ENCODE results near the gene KIF16B. TPM values are rescaled to one million over a fixed set of nuclear protein-coding genes. Genes with fewer than 3 reads are reported as not detected.

Gene KIF16B
- total and polyA plus RNA-seq, 2 experiments from 2014 or later, result 6.5 to 11.1 TPM

GRCh38 chr20:16293590-16293989 is 279.7 kb downstream of the KIF16B start (continued):
- no peak for TF ChIP-seq CTCF (conservative IDR thresholded peaks at IDR 0.05; ENCODE audit: low read depth in 2 of 2)

- no peak for DNase-seq (ENCODE audit: low spot score)
- H3K27me3 ChIP-seq (ENCODE audit: insufficient read depth), result no peaks in the 10 kb centered on the region
- no peak overlapping the region for H3K27ac Mint-ChIP-seq
- peaks cover 14% of the 10 kb centered on the region for H3K4me1 Mint-ChIP-seq
- H3K4me2 ChIP-seq, result no peak overlapping the region
- ATAC-seq, result no peak
- H3K27me3 Mint-ChIP-seq (ENCODE audit: insufficient read depth, low read depth, poor library complexity), result no peaks in the 10 kb centered on the region
- H3K36me3 ChIP-seq (ENCODE audit: insufficient read depth), result 0 out of 2 replicates have a peak, but pooled peaks cover 4% of the 10 kb centered on the region
- H3K9me2 ChIP-seq (ENCODE audit: insufficient read depth), result 0 out of 2 replicates have a peak, but pooled peaks cover 3% of the 10 kb centered on the region
- H3K4me3 Mint-ChIP-seq, result no peak overlapping the region
- H3K79me2 ChIP-seq (replicated peaks; ENCODE audit: insufficient read depth), result no peaks in the 10 kb centered on the region
- peaks cover 3% of the 10 kb centered on the region; the same call in 1 of the 3 replicates for H3K36me3 Mint-ChIP-seq (ENCODE audit: low read depth)
- no peaks in the 10 kb centered on the region for H3F3A ChIP-seq (replicated peaks; ENCODE audit: low read depth)
- H3K9me3 Mint-ChIP-seq, result no peaks in the 10 kb centered on the region; the same call in 2 of the 3 replicates
- no peak overlapping the region for H3K4me3 ChIP-seq
- H3K27ac ChIP-seq (ENCODE audit: low read depth), result no peak overlapping the region
- H4K20me1 ChIP-seq (replicated peaks; ENCODE audit: insufficient read depth), result no peaks in the 10 kb centered on the region
- H3K4me1 ChIP-seq (ENCODE audit: insufficient read depth), result peaks cover 14% of the 10 kb centered on the region
- H2AFZ ChIP-seq, result no peak overlapping the region
- TF ChIP-seq ZNF331 (CRISPR knock-in tag; IDR thresholded peaks at IDR 0.05; ENCODE audit: low read depth) (no peak), CTCF (conservative IDR thresholded peaks at IDR 0.05; ENCODE audit: low read depth in 2 of 2) (no peak), JUNB (IDR thresholded peaks at IDR 0.05; ENCODE audit: unreplicated experiment) (no peak), CREB1 (CRISPR knock-in tag; IDR thresholded peaks at IDR 0.05; ENCODE audit: low read depth) (no peak), REST (IDR thresholded peaks at IDR 0.05; ENCODE audit: unreplicated experiment) (no peak), STAT1 (IDR thresholded peaks at IDR 0.05; ENCODE audit: unreplicated experiment) (no peak), ZNF114 (CRISPR knock-in tag; IDR thresholded peaks at IDR 0.05) (no peak), NANOG (IDR thresholded peaks at IDR 0.05; ENCODE audit: borderline replicate concordance) (no peak), ZNF462 (CRISPR knock-in tag; IDR thresholded peaks at IDR 0.05) (no peak), EZH2 (IDR thresholded peaks at IDR 0.05; ENCODE audit: low read depth, unreplicated experiment) (no peak)
These were observed 280.9 kb downstream of the KIF16B start for GRCh38 chr20:16292226-16292880.

Data from GM23338 (cell line).